ENCODE data around the gene TSEN54.

Gene TSEN54

GRCh38 chr17:75535871-75536270 is 19.5 kb downstream of the TSEN54 start:
- H3F3A ChIP-seq (ENCODE audit: control insufficient read depth, insufficient read depth): no peaks in the 10 kb centered on the region
- H3K4me2 ChIP-seq (ENCODE audit: low read length): no peak overlapping the region
- H4K20me1 ChIP-seq (ENCODE audit: control insufficient read depth, insufficient read depth, low read depth, low read length): no peaks in the 10 kb centered on the region
- TF ChIP-seq EZH2phosphoT487 (IDR thresholded peaks at IDR 0.05; ENCODE audit: borderline replicate concordance, low read length) (no peak), CTCF (IDR thresholded peaks at IDR 0.05; ENCODE audit: low read depth, low read length, poor library complexity, severe bottlenecking) (no peak)
- no peak overlapping the region for H3K4me3 ChIP-seq (ENCODE audit: low read length)
- no peaks in the 10 kb centered on the region for H3K4me1 ChIP-seq (ENCODE audit: control insufficient read depth, low read length)
- no peak overlapping the region for H3K27ac ChIP-seq (ENCODE audit: low read depth, low read length)
- no peaks in the 10 kb centered on the region for H3K9me2 ChIP-seq (replicated peaks; ENCODE audit: control insufficient read depth, low read length)
- H3K36me3 ChIP-seq (ENCODE audit: control insufficient read depth, low read length): no peaks in the 10 kb centered on the region
- H3K9me3 ChIP-seq (ENCODE audit: control insufficient read depth, insufficient read depth, low read length): no peaks in the 10 kb centered on the region
- no peaks in the 10 kb centered on the region for H3K27me3 ChIP-seq (ENCODE audit: control insufficient read depth, low read length)
- H3K79me2 ChIP-seq (ENCODE audit: control insufficient read depth, low read length): no peaks in the 10 kb centered on the region

- Histone ChIP-seq H3K27ac (ENCODE audit: low read depth, low read length) (no peak overlapping the region), H3K9me3 (ENCODE audit: control insufficient read depth, insufficient read depth, low read length) (no peaks in the 10 kb centered on the region), H3K36me3 (ENCODE audit: control insufficient read depth, low read length) (no peaks in the 10 kb centered on the region), H3K9me2 (replicated peaks; ENCODE audit: control insufficient read depth, low read length) (no peaks in the 10 kb centered on the region), H3K4me2 (ENCODE audit: low read length) (no peak overlapping the region), H3F3A (ENCODE audit: control insufficient read depth, insufficient read depth) (no peaks in the 10 kb centered on the region), H3K79me2 (ENCODE audit: control insufficient read depth, low read length) (no peaks in the 10 kb centered on the region), H3K4me3 (ENCODE audit: low read length) (no peak overlapping the region), H3K27me3 (ENCODE audit: control insufficient read depth, low read length) (no peaks in the 10 kb centered on the region), H4K20me1 (ENCODE audit: control insufficient read depth, insufficient read depth, low read depth, low read length) (no peaks in the 10 kb centered on the region), H3K4me1 (ENCODE audit: control insufficient read depth, low read length) (no peaks in the 10 kb centered on the region)
- TF ChIP-seq EZH2phosphoT487 (IDR thresholded peaks at IDR 0.05; ENCODE audit: borderline replicate concordance, low read length) (no peak), CTCF (IDR thresholded peaks at IDR 0.05; ENCODE audit: low read depth, low read length, poor library complexity, severe bottlenecking) (no peak)
Observed at GRCh38 chr17:75536366-75536765, 20.0 kb downstream of the TSEN54 start.

GRCh38 chr17:75539967-75540729 is 23.8 kb downstream of the TSEN54 start:
- no peak for TF ChIP-seq EZH2phosphoT487 (IDR thresholded peaks at IDR 0.05; ENCODE audit: borderline replicate concordance, low read length)
- no peak for TF ChIP-seq CTCF (IDR thresholded peaks at IDR 0.05; ENCODE audit: low read depth, low read length, poor library complexity, severe bottlenecking)
- Histone ChIP-seq H3K27me3 (ENCODE audit: control insufficient read depth, low read length) (no peaks in the 10 kb centered on the region), H3K36me3 (ENCODE audit: control insufficient read depth, low read length) (no peaks in the 10 kb centered on the region)

More at GRCh38 chr17:75539967-75540729, 23.8 kb downstream of the TSEN54 start:
- Histone ChIP-seq H3K79me2 (ENCODE audit: control insufficient read depth, low read length) (no peaks in the 10 kb centered on the region), H3K27ac (ENCODE audit: low read depth, low read length) (no peak overlapping the region), H3K4me3 (ENCODE audit: low read length) (no peak overlapping the region), H3K9me2 (replicated peaks; ENCODE audit: control insufficient read depth, low read length) (no peaks in the 10 kb centered on the region), H4K20me1 (ENCODE audit: control insufficient read depth, insufficient read depth, low read depth, low read length) (no peaks in the 10 kb centered on the region), H3F3A (ENCODE audit: control insufficient read depth, insufficient read depth) (no peaks in the 10 kb centered on the region), H3K4me1 (ENCODE audit: control insufficient read depth, low read length) (no peaks in the 10 kb centered on the region), H3K9me3 (ENCODE audit: control insufficient read depth, insufficient read depth, low read length) (no peaks in the 10 kb centered on the region), H3K4me2 (ENCODE audit: low read length) (no peak overlapping the region)
